Fibroblast of skin of left biceps (primary cell): ENCODE measurements around the gene PRR35.

Experiments
- DNase-seq, 2 experiments: peaks; one replicate each; pipeline ENCODE4 v3.0.0-alpha.2; 2013; ENCODE audit warnings: low read depth in 2 of 2

The PRR35 gene

DNA sequence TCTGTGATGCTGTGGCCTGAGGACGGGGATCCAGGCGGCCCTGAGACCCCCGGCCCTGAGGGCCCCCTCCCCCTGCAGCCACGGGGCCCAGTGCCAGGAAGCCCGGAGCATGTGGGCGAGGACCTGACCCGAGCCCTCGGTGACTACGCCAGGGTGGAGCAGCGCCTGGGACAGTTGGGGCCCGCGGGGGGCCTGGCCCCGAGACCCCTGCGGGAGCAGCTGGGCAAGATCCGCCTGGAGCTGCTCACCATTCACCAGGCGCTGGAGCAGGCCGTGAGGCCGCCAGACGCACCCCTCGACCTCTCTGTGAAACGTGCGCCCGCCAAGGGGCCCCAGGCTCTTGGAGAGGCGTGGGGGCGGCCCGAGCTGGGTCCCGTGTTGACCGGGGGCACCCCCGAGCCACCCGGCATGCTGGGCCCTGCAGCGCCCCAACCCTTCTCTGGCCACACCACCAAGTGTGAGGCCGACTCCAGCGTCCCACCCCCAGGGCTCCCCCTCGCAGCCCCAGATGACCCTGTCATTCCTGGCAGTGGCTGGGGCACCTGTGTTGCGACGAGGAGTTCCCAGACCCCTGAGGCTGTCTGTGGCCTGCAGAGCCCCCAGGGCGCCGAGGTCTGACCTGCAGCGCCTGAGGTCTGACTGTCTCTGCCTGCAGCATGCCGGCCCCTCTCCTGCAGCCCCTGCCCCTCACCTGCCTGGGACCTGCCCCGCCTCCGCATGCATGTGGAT lies 4.7 kb downstream of the PRR35 start:
- no peak for DNase-seq

DNA sequence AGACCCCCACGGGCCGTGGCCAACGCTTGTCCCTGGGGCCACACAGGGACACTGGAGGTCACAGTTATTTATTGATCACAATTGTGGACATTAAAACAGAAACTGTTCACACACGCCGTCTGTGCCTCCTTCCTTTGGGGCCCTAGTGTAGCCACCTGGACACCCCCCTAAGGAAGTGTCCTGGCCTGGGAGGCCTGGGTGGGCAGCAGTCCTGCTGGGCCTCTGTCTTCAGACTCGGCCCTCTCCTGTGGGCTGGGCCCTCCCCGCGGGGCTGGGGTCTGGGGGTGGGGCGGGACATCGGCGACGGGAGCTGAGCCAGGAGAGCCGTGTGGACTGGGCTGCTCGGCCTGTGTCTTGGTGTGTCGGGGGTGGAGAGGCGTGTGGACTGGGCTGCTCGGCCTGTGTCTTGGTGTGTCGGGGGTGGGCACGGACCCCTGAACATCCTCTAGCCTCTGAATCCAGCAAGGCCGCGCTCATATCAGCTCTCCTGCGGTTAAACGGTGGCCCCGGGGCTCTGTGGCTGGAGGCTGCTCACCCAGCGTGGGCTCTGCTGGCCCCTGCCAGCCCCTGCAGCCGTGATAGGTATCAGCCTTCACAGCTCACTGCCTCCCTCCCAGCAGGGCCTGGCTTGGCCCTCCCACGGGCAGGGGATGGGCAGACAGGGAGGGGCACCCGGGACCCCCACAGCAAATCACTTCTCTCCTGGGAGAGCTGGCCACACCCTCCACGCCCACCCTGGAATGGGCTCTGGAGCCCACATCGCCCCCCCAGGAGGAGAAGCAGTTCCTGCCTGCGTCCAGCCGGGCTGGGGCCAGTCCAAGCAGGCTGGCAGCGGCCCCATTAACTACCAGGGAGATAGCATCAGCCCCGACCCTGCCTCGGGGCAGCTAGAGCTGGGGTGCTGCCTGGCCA lies 5.5 kb downstream of the PRR35 start:
- DNase-seq, result no peak

- DNase-seq, result no peak
Measured at GRCh38 chr16:566475-567372, 6.5 kb downstream of the PRR35 start, which contains the start of gene NHLRC4. Gene NHLRC4, plus strand, starts transcription at chr16:567005. Its CDS starts 1,043 bp downstream, at chr16:568048.

- DNase-seq, result no peak
Measured at GRCh38 chr16:567373-568256, 7.4 kb downstream of the PRR35 start.

DNA sequence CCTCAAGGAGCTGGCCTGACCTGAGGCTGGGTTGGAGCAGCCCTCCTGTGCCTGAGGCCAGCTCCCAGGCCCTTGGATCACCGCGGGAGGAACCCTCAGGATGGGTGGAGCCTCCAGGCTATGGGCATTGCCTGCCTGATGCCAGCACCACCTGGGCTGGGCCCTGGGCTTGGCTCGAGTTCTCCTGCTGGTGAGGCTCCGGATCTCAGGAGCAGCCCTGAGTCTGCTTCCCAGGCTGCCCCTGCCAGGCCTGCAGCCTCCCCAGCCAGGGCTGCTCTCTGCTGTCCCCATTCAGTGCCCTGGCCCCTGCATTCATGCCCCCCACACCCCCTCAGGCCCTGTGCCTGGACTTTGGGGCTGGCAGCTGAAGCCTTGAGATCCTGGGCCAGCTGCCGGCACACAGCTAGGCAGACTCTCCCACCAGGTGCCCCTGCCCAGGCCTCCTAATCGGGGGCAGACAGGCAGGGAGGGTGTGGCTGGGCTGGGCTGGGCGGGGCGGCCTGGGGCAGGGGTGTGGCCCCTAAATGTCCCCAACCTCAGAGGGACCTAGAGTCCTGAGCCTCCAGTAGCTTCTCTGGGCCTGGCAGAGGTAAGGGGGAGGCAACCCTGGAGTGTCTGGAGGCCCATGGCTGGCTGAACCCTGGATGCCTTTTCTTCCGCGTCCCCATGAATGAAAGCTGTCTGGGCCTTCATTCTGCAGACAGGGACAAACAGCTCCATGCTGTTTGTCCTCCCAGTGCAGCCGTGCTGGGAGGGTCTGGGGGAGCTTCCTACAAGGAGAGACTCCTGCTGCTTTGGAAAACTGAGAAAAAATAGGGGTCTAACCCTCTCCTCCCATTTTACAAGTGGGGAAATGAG lies 8.4 kb downstream of the PRR35 start:
- no peak for DNase-seq

DNA sequence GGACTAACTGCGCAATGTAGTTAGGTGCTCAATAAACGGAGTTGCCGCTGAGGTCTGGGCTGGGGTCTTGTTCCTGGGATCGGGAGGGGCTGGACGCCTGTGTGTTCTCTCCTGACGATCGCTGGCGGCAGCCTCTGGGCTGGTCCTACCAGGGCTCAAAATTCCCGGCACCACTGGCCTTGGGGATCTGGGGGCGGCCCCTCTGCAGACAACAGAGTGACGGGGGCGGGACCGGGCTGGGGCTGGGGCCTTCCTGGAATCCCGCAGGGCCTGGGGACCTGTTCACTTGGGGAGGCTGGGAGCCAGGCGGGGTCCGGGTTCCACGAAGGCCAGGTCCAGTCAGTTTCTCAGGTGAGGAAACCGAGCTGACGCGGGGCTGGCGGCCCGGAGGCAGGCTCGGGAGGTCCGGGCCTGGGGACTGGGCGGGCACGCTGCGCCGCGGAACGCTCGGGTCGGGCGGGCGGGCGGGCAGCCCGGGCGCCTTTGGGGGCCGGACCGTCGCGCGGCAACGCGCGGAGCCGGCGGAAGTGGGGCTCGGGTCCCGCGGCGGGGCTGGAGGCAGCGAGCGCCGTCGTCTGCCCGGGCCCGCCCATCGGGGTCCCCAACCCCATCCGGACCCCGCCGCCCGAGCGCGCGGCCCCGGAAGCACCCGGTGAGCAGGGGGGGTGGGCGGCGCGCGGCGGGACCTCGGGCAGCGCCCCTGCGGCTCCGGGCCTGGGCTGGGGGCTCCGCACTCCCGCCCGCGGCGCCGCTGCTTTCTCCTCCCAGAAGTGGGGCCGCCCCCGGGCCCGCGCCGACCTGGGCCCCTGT lies 9.5 kb downstream of the PRR35 start, which contains the start of gene PIGQ:
Gene PIGQ (plus strand): TSS at position 524 of the 810 bp plus-strand sequence. CDS start 4,107 bp downstream, outside the sequence.
- DNase-seq, result no peak

DNA sequence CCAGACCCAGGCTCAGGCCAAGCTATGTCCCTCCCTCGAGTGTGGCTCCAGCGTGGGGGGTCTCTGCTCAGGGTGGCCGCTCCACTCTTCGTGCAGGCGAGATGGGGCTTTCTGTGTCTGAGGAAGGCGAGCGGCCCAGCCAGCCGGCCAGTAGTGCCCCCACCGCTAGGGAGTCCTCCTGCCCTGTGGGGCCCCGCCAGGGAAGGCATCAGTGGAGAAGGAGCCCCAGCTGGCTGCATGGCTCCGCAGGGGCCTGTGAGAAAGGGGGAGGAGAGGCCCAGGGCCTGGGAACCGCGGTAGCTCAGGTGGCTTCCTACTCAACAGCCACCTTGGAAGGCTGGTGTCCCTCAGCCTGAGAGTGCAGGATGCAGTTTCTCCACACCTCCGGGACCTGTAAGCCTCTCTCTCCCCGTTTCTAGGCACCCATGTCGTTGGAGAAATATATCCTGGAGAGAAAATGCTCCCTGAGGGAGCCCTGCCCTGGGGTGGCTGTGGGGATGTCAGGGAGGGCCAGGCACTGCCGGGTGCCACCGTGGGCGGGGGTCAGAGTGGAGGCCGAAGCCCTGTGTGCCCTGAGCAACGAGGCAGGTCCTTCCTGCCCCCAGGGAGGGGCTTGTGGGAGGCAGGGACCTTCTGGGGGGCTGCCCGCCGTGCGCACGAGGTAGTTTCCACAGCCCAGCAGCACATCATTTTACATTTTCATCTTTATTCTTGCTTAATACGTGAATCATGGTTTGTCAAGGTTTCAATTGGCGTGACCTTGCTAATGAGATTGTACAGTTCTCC lies 12.9 kb downstream of the PRR35 start:
- no peak for DNase-seq

DNA sequence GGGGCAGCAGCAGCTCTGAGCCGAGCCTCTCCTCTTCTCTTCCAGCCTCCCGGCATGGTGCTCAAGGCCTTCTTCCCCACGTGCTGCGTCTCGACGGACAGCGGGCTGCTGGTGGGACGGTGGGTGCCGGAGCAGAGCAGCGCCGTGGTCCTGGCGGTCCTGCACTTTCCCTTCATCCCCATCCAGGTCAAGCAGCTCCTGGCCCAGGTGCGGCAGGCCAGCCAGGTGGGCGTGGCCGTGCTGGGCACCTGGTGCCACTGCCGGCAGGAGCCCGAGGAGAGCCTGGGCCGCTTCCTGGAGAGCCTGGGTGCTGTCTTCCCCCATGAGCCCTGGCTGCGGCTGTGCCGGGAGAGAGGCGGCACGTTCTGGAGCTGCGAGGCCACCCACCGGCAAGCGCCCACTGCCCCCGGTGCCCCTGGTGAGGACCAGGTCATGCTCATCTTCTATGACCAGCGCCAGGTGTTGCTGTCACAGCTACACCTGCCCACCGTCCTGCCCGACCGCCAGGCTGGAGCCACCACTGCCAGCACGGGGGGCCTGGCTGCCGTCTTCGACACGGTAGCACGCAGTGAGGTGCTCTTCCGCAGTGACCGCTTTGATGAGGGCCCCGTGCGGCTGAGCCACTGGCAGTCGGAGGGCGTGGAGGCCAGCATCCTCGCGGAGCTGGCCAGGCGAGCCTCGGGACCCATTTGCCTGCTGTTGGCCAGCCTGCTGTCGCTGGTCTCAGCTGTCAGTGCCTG lies 14.0 kb downstream of the PRR35 start:
- DNase-seq, result no peak

DNA sequence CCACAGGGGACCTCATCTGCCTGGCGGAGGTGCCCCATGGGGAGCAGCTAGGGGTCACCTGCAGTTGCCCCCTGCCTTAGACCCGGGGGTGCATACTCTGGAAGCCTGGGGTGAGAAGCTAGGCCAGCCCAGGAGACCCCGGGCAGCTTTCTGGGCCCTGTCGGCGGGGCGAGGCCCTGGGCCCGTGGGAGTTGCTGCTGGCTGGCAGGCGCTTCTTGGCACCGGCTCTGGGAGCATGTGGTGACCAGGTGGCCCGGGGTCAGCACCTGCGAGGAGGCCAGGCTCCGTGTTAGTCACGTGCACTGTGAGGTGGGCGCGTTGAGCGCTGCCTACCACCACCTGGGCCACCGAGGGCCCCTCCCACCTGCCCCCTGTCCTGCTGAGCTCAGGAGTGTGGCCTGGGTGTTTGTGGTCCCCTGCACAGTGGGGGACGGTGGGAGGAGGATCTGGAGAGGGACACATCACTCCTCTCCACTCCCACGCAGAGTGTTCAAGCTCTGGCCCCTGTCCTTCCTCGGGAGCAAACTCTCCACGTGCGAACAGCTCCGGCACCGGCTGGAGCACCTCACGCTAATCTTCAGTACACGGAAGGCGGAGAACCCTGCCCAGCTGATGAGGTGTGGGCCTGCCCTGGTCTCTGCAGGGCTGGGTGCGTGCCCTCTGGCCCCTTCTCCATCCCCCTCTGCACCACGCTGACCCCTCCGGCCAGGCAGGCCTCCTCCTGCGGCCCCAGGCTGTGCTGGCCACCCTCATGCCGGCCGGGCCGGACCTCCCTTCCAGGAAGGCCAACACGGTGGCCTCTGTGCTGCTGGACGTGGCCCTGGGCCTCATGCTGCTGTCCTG lies 15.4 kb downstream of the PRR35 start:
- DNase-seq, result no peak

DNA sequence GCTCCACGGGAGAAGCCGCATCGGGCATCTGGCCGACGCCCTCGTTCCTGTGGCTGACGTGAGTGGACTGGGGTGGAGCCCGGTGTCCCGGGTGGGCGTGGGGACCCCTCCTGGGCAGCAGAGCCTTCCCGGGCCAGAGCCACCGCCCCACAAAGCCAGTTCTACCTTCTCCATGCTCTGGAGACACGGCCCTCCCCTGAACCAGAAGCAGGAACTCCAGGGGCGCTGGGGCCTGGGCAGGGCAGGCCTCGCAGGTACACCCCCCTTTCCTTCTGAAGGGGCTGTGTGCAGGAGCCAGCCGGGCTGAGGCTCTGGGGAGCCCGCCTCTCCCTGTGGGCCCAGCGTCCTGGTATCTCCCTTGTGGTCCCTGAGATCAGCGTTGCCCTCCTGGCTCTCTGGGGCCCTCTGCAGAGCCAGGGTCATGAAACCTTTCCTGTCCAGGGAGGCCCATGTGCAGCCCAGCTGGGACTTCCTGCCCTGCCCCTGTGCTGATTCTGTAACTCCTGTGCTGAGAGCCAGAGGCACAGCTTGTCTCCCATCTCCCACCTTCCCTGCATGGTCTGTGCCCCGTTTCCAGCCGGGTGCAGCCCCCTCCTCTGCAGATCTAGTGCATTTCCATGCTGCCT lies 16.1 kb downstream of the PRR35 start:
- DNase-seq, result no peak

DNA sequence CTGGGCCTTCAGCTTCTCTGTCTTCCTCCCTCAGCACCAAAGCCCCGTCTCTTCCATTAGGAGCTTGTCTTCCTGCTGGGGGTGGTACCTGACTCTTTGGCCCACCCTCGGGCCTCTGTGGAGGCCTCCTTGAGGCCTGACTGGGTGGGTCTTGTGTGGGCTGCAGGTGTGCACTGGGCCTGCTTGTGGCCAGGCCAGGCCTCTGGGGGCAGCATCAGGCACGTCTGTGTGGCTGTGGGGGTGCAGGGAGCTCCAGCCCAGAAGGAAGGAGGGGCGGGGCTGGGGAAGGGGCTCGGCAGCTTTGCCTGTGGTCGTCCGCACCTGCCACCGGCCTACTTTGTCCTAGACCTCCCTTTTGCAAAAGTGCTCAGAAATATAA lies 16.6 kb downstream of the PRR35 start:
- no peak for DNase-seq

GRCh38 chr16:577796-578195 lies 17.6 kb downstream of the PRR35 start:
- DNase-seq, result no peak

- no peak for DNase-seq
Measured at GRCh38 chr16:578232-578869, 18.2 kb downstream of the PRR35 start.

DNA sequence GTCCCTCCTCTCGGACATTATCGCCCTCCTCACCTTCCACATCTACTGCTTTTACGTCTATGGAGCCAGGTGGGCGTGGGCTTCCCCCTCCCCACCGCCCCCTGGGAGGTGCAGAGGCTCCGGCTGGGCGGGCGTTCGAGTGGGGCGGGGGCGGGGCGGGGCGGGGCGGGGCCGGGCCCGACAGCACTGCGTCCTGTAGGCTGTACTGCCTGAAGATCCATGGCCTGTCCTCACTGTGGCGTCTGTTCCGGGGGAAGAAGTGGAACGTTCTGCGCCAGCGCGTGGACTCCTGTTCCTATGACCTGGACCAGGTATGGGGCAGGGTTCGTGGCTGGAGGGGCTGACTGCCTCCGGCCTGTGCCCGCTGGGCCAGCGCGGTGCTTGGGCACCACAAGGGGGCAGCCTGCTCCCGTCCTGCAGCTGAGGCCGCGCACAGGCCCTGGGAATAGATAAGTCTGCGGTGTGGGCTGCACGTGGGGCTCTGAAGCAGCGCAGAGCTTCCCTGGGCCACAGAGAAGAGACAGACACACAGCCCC lies 18.7 kb downstream of the PRR35 start:
- no peak for DNase-seq
